ENCODE measurements around the gene RSU1.

The RSU1 gene

DNA sequence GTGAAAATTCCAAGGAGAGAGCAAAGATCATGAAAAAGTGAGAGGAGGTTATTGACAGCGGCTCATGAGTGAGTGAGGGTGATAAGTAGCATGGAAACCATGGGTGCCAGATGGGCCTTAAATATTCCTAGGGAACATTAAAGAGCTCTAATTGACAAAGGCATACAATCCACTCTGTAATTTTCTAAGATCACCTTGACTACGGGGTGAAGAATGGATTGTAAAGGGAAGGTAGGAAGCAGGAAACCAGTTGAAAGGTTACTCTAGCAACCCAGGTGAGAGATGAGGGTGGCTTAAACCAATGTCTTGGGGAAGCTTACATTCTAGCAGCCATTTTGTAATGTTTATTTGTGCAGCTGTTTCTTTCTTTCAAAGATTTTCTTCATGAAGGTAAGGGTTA is 75.7 kb downstream of the RSU1 start:
- no peak for DNase-seq (ENCODE audit: low spot score)

DNA sequence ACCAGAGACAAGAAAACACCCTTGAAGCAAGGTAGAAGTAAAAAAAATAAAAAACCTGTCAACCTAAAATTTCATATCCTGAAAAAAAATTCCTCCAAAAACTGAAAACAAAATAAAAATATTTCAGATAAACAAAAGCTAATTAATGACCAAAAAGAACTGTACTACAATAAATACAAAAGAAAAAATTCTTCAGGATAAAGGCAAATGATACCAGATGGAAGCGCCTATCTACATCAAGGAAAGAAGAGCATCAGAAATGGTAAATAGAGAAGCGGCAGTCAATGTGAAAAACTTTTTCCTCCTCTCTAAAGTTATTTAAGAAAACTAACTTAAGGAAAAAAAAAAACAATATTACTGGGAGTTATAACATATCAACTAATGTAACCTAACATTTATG is 79.8 kb downstream of the RSU1 start:
- no peak for DNase-seq (ENCODE audit: low spot score)

GRCh38 chr10:16735671-16736070 is 81.6 kb downstream of the RSU1 start:
- DNase-seq (ENCODE audit: low spot score): no peak

DNA sequence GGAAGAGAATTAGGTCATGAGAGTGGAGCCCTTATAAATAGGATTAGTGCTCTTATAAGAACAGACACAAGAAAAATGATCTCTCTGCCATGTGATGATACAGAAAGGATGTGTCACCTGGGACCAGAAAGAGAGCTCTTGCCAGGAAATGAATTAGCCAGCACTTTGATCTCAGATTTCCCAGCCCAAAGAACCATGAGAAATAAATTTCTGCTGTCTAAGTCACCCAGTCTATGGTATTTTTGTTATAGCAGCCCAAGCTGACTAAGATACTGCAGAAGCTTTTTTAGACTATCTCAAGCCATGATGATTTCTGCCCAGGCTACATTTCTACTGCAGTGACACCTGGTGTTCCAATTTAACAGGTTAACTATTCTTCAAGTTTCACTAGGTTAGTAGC is 84.8 kb downstream of the RSU1 start:
- DNase-seq (ENCODE audit: low spot score): peak; percentile 64

DNA sequence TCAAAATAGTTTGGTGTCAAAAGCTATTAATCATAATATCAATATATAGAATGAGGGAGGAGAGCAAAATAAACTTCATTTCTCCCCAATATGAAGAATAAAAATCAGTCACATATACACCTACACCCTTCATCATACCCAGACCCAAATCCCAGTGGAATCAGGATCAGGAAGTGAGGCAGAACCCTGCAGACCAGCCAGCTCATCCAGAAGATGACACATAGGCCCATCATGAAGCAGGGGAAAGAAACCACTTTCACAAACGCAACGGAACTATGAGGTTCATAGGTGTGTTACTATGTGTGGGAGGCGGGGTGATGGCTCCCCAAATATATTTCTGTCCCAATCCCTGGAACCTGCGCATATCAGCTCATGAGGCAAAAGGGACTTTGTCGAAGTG is 89.0 kb downstream of the RSU1 start:
- peak; percentile 2 for DNase-seq (ENCODE audit: low spot score)

DNA sequence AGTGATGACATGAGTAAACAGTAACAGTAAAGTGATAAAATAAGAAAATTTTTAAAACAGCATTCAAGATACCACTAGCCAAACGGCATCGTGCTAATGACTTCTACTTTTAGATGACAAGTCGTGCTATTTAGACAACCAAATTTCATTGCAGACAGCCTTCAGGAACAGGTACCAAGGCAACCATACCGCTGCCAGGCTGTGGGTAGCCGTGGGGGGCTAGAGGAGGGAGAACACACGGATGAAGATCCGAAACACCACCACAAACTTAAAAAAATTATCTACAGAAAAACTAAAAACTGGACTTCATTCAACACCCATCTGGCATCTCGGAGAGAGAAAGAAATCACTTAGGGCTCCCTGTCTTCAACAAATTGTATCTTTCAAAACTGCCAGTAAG is 89.6 kb downstream of the RSU1 start:
- no peak for DNase-seq (ENCODE audit: low spot score)

GRCh38 chr10:16724509-16724908 is 92.7 kb downstream of the RSU1 start:
- DNase-seq (ENCODE audit: low spot score): no peak

- DNase-seq (ENCODE audit: low spot score): no peak
Observed at GRCh38 chr10:16720812-16721211, 96.4 kb downstream of the RSU1 start.

DNA sequence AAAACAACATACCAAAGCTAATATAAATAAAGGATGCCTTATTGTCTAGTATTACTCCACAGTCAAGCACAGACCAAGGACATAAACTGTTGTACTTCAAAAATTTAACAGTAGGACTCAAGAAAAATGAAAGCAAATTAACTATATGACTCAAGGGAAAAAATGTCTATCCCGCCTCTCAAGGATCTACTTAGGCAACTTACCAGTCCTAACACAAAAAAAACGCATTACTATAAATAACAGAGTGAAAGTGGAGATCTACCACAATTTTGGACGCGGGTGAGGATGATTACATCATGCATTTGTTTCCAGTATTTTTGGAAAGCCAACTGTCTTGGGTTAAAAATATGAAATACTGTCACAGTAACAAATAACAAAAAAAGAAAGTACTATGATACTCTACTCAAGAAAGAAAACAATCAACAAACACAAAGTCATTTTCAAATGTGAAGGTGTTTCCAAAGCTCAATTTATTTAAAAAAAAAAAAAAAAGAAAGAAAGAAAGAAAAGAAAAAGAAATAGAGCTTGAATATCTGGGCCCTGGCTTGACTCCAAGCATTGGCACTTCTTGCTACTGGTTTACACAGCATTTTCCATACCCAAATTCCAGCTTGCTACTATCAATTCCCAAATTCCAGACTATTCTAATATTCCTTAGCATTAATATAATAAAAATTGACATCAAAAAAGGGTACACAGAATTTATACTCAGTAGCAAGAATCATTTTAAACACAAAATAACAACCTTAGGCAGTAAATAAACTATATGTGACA is 99.4 kb downstream of the RSU1 start:
- no peak for DNase-seq (ENCODE audit: low spot score)

GRCh38 chr10:16716051-16716450 is 101.2 kb downstream of the RSU1 start:
- no peak for DNase-seq (ENCODE audit: low spot score)

GRCh38 chr10:16713290-16713689 is 103.9 kb downstream of the RSU1 start:
- no peak for DNase-seq (ENCODE audit: low spot score)

DNA sequence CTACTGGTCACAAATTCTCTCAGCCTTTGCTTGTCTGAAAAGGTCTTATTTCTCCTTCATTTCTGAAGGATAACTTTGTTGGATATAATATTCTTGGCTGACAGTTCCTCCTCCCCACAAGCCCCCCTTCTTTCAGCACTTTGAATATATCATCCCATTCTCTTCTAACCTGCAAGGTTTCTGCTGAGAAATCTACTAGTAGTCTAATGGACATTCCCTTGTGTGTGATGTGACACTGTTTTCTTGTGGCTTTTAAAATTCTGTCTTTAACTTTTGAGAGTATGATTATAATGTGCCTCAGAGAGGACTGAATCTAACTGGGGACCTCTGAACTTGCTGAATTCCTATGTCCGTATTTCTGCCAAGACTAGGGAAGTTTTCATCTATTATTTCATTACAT is 104.3 kb downstream of the RSU1 start:
- no peak for DNase-seq (ENCODE audit: low spot score)

DNA sequence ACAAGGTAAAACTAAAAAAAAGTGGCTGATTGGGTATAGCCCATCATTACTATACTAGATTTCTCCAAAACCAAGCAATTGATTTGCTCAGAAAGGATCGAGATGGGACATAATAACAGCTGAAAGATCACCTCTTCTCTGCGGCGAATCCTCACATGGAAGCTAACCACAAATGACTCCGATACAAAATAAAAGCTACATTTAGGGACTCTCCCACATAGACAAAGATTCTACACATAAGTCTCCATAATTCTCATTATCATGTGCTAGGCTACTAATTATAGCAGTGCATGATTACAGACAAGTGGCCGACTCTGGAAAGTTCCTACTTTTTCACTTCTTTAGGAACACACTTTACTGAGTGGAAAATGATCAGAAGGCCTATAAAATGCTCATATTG is 116.9 kb downstream of the RSU1 start:
- DNase-seq (ENCODE audit: low spot score): no peak

GRCh38 chr10:16699435-16700057 is 117.7 kb downstream of the RSU1 start:
- no peak for DNase-seq (ENCODE audit: low spot score)

GRCh38 chr10:16698461-16698860 is 118.8 kb downstream of the RSU1 start:
- no peak for DNase-seq (ENCODE audit: low spot score)

DNA sequence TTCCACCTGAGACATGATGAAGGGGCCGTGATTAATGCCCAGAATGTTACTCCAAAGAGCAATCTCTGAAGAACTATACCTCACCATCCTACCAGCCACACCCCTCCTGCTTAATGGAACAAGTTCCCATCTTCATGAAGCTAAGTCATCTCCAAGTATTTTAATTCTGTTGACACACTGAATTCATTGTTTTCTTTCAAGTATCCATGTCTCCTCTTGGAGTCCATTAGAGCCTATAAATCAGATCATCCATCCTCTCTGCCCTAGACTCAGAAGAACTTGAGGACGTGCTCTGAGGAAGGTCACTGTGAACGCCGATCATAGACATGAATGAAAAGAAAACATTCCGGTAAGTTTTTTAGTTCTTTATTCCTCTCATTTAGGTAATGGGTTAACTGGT is 126.8 kb downstream of the RSU1 start:
- DNase-seq (ENCODE audit: low spot score): no peak

- no peak for DNase-seq (ENCODE audit: low spot score)
Observed at GRCh38 chr10:16689696-16690095, 127.5 kb downstream of the RSU1 start.

GRCh38 chr10:16689227-16689626 is 128.0 kb downstream of the RSU1 start:
- DNase-seq (ENCODE audit: low spot score): no peak

- no peak for DNase-seq (ENCODE audit: low spot score)
Observed at GRCh38 chr10:16686054-16686902, 130.9 kb downstream of the RSU1 start.

DNA sequence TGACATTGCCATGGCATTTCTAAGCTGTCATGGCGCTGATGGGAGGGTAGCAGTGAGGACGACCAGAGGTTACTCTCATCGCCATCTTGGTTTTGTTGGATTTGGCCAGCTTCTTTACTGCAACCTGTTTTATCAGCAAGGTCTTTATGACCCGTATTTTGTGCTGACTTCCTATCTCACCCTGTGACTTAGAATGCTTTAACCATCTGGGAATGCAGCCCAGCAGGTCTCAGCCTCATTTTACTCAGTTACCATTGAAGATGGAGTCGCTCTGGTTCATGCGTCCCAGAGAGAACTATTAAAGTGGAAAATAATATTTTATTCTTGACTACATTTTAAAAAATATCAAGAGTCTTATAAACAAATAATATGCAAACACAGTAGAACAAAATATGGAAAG is 131.7 kb downstream of the RSU1 start:
- no peak for DNase-seq (ENCODE audit: low spot score)

DNA sequence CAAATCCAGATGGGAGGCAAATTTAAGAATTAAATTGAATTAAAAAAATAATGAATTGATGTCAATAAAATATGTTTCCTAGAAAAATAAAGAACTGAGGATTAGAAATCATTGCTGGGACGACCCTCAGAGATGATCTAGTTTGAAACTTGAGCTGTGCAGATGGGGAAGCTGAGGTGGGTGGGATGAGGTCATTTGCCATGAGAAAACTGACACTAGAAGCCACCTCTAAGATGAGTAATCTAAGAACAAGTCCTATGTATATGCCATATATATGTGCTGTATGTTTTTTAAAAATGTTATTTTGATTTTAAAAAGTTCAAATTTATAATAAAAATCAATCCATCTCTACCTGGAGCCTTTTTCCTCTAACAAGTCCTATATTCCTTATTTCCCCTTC is 135.7 kb downstream of the RSU1 start:
- DNase-seq (ENCODE audit: low spot score): no peak

GRCh38 chr10:16679511-16679910 is 137.7 kb downstream of the RSU1 start:
- no peak for DNase-seq (ENCODE audit: low spot score)

- no peak for DNase-seq (ENCODE audit: low spot score)
Observed at GRCh38 chr10:16675334-16675733, 141.9 kb downstream of the RSU1 start.

Data from kidney tubule cell (primary cell).